ENCODE data around the gene NDUFB2.
"Not testable (repeated sequence)": the region's sequence is repeated elsewhere in the genome, so short reads cannot be mapped to it uniquely, and the experiment has no call there.

DNA sequence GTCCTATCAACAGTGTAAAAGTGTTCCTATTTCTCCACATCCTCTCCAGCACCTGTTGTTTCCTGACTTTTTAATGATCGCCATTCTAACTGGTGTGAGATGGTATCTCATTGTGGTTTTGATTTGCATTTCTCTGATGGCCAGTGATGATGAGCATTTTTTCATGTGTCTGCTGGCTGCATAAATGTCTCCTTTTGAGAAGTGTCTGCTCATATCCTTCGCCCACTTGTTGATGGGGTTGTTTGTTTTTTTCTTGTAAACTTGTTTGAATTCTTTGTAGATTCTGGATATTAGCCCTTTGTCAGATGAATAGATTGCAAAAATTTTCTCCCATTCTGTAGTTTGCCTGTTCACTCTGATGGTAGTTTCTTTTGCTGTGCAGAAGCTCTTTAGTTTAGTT lies 33.6 kb upstream of the NDUFB2 start:
- TF ChIP-seq FOXA1 (IDR thresholded peaks at IDR 0.05); FOXM1 (IDR thresholded peaks at IDR 0.05; ENCODE audit: borderline replicate concordance); NFRKB (IDR thresholded peaks at IDR 0.05): not testable (repeated sequence)
